H7 (cell line): ENCODE results near the gene HPS3. TPM values are rescaled to one million over a fixed set of nuclear protein-coding genes. Genes with fewer than 3 reads are reported as not detected.
"Not testable (repeated sequence)": the region's sequence is repeated elsewhere in the genome, so short reads cannot be mapped to it uniquely, and the experiment has no call there.

Experiments used
- DNase-seq: peaks from one replicate; pipeline ENCODE4 v3.0.0; 2012
- H3K27me3 ChIP-seq: 2 replicates; pipeline ENCODE4 v1.6.0; 2011; ENCODE audit warnings: mild to moderate bottlenecking, low read length; ENCODE audit not compliant: control insufficient read depth, insufficient read depth
- H3K36me3 ChIP-seq: replicated peaks from 2 replicates; pipeline ENCODE4 v1.5.1; 2011; ENCODE audit warnings: low read length; ENCODE audit not compliant: control insufficient read depth, insufficient read depth
- H3K4me3 ChIP-seq: 2 replicates; pipeline ENCODE4 v1.5.1; 2011; ENCODE audit warnings: low read depth, mild to moderate bottlenecking, control low read depth, low read length, moderate library complexity; ENCODE audit not compliant: insufficient read depth
- total RNA-seq: library from RNA; depleted of rRNA; stranded (reverse); fragments of >200 nt; shearing (Covaris generic); gene quantifications from 2 replicates; pipeline ENCODE4 v1.2.3, GENCODE V29; 2014; rRNA removed

HPS3 gene
- 0.14 and 0.15 TPM in 2 replicates for total RNA-seq

- H3K27me3 ChIP-seq, result no peaks in the 10 kb centered on the region
- H3K4me3 ChIP-seq, result peak within 1 kb of the TSS; percentile 60; the same call in 1 of the 2 replicates
- peak; percentile 93 for DNase-seq
- no peaks in the 10 kb centered on the region; the same call in 1 of the 2 replicates for H3K36me3 ChIP-seq
Measured at GRCh38 chr3:149129326-149130205, at the start of gene HPS3. TSS of gene HPS3 (plus strand) at chr3:149129638. CDS start at chr3:149129724, 86 bp downstream.

GRCh38 chr3:149080011-149080698 is 49.3 kb upstream of the HPS3 start:
- DNase-seq, result no peak
- peaks cover 5% of the 10 kb centered on the region for H3K36me3 ChIP-seq
- H3K27me3 ChIP-seq, result no peaks in the 10 kb centered on the region
- no peak overlapping the region for H3K4me3 ChIP-seq

GRCh38 chr3:149080699-149081091 is 48.7 kb upstream of the HPS3 start:
- Histone ChIP-seq H3K36me3 (peaks cover 4% of the 10 kb centered on the region), H3K27me3 (no peaks in the 10 kb centered on the region), H3K4me3 (no peak overlapping the region)
- no peak for DNase-seq

GRCh38 chr3:149081772-149082171 is 47.7 kb upstream of the HPS3 start:
- Histone ChIP-seq H3K4me3 (no peak overlapping the region), H3K36me3 (peaks cover 4% of the 10 kb centered on the region), H3K27me3 (no peaks in the 10 kb centered on the region)
- no peak for DNase-seq

- Histone ChIP-seq H3K36me3 (peaks cover 2% of the 10 kb centered on the region; the same call in 1 of the 2 replicates), H3K27me3 (peaks cover 2% of the 10 kb centered on the region; the same call in 1 of the 2 replicates), H3K4me3 (peak overlapping the region; percentile 75)
- DNase-seq, result no peak
Measured at GRCh38 chr3:149085828-149086231, 43.6 kb upstream of the HPS3 start.

DNA sequence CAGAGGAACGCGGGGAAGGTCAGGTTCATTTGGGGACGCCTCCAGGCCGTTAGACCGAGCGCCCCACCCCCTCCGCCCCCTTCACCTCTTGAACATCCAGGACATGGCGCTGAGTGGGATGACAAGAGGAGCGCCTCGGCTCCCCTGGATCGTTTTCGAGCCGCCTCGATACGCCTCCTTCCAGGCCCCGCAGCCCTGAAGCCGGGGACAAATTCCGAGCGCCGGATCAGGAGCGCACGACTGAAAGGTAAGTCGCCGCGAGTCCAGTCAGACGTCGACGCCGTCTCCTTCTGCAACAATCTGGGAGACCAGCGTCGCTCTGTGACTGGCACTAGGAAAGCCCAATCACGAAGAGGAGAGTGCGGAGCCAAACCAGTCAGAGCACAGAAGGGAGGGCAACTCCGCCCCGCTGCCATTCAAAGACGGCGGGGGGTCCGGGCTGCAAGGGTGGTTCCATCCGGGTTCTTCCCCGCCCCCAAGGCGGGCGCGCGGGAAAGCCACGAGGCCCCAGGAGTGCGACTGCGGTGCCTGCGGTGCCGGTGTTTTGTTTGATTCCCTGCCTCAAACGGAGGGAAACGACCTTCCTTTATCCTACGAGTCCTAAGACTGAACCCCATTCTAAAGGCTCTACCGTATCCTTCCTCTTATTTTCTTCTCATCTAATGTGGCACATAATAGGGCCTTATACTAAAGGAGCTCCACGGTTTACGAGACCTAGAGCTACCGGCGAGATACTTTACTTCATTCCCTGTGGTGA is 43.0 kb upstream of the HPS3 start, which contains the start of gene HLTF:
HLTF (minus strand) TSS at position 302 of the 757 bp plus-strand sequence; CDS start at position 105, 197 bp downstream.
- Histone ChIP-seq H3K27me3 (peaks cover 2% of the 10 kb centered on the region; the same call in 1 of the 2 replicates), H3K36me3 (peaks cover 2% of the 10 kb centered on the region; the same call in 1 of the 2 replicates), H3K4me3 (peak within 1 kb of the TSS; percentile 75)
- DNase-seq, result peak; percentile 95

GRCh38 chr3:149087208-149087607 is 42.2 kb upstream of the HPS3 start:
- Histone ChIP-seq H3K36me3 (no peaks in the 10 kb centered on the region), H3K27me3 (peaks cover 2% of the 10 kb centered on the region; the same call in 1 of the 2 replicates), H3K4me3 (no peak overlapping the region)
- DNase-seq, result no peak

DNA sequence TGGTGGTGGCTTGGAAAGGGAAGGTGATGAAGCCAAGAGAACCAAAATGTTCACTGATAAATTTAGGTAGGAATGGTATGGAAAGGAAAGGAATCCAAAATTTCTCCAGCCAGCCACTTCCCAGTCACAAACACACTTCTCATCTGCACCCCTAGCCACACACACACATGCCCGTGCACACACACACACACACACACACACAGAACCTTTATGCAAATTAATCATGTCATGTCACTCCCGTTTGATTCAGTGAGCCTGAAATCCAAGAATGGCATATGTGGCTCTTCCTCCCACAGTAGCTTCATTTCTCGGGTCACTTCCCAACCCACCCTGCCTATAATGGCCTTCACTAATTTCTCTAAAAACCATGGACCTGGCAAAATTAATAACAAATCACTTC is 40.0 kb upstream of the HPS3 start:
- Histone ChIP-seq H3K36me3 (no peaks in the 10 kb centered on the region), H3K4me3 (no peak overlapping the region), H3K27me3 (peaks cover 2% of the 10 kb centered on the region; the same call in 1 of the 2 replicates)
- no peak for DNase-seq

- no peak for DNase-seq
- Histone ChIP-seq H3K4me3 (no peak overlapping the region), H3K36me3 (no peaks in the 10 kb centered on the region), H3K27me3 (peaks cover 2% of the 10 kb centered on the region; the same call in 1 of the 2 replicates)
Measured at GRCh38 chr3:149090461-149090860, 39.0 kb upstream of the HPS3 start.

DNA sequence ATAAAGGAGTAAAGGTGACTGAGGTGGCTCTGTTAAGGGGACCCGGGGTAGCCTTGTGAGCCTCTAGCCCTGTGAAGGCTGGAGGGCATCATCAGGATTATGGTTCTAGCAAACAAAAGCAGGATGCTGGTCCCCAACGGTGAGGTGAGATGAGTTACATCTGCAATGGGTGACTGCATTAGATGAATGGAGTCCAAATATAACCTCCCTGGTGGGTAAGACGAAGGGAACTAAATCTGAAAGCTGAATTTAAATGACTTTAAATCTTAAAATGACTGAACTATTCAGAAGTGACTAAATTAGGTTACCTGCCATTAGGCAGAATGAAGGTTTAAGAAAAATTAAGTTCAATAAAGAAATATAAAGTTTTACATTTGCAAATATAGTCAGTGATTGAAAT is 38.5 kb upstream of the HPS3 start:
- Histone ChIP-seq H3K36me3 (no peaks in the 10 kb centered on the region), H3K27me3 (peaks cover 2% of the 10 kb centered on the region; the same call in 1 of the 2 replicates), H3K4me3 (no peak overlapping the region)
- DNase-seq, result no peak

DNA sequence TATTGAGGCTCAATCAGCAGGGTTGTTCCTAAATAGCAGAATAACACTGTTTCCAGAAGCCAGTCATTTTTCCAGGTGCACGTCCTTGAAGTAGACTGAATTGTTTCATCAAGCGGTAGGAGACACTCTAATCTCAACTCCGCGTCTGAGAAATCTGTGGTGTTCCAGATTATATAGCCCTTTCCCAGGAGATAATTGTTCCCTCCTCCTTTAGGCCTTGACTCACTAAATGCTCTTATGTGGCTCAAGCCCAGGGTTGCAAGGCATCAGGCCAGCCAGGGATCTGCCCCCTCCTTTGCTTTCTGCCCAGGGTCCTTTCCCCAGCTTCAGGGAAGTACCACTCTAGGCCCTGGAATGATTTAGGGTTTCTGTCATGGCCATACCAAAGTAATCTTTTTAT is 37.5 kb upstream of the HPS3 start:
- Histone ChIP-seq H3K36me3 (no peaks in the 10 kb centered on the region), H3K27me3 (peaks cover 2% of the 10 kb centered on the region; the same call in 1 of the 2 replicates), H3K4me3 (no peak overlapping the region)
- no peak for DNase-seq

DNA sequence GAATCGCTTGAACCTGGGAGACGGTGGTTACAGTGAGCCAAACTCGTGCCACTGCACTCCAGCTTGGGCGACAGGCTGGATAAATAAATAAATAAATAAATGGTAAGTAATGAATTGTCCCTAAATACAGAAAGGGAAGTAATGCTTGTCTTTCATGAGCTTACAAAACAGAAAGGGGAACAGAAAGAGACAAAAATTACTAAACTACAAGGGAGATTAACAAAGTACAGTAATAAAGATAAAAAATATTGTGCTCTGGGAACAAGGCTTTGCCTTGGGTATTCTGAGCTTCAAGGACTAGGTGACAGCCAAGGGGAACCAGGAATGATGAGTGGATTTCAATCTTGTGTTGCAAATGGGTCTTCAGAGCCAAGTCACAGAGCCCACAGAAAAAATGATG is 34.0 kb upstream of the HPS3 start:
- H3K36me3 ChIP-seq, result no peaks in the 10 kb centered on the region
- no peak for DNase-seq
- no peaks in the 10 kb centered on the region for H3K27me3 ChIP-seq
- H3K4me3 ChIP-seq, result no peak overlapping the region

DNA sequence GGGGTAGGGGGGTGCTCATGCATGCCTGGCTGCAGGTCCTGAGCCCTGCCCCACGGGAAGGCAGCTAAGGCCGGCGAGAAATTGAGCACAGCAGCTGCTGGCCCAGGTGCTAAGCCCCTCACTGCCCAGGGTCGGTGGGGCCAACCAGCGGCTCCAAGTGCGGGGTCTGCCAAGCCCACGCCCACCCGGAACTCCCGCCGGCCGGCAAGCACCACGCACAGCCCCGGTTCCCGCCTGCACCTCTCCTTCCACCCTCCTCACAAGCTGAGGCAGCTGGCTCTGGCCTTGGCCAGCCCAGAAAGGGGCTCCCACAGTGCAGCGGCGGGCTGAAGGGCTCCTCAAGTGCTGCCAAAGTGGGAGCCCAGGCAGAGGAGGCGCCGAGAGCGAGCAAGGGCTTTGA is 31.5 kb upstream of the HPS3 start:
- not testable (repeated sequence) for H3K4me3 ChIP-seq, DNase-seq, H3K36me3 ChIP-seq, H3K27me3 ChIP-seq

GRCh38 chr3:149101154-149101553 is 28.3 kb upstream of the HPS3 start:
- H3K27me3 ChIP-seq, result no peaks in the 10 kb centered on the region
- H3K36me3 ChIP-seq, result no peaks in the 10 kb centered on the region
- H3K4me3 ChIP-seq, result no peak overlapping the region
- no peak for DNase-seq
